ENCODE measurements around the gene MUC5AC. TPM values are rescaled to one million over a fixed set of nuclear protein-coding genes. Genes with fewer than 3 reads are reported as not detected.
A peak's percentile ranks its signal among the peaks of the same experiment; 100 is the strongest.

Gene MUC5AC
- total RNA-seq, 1 experiment from 2014 or later: under 0.01 TPM

DNA sequence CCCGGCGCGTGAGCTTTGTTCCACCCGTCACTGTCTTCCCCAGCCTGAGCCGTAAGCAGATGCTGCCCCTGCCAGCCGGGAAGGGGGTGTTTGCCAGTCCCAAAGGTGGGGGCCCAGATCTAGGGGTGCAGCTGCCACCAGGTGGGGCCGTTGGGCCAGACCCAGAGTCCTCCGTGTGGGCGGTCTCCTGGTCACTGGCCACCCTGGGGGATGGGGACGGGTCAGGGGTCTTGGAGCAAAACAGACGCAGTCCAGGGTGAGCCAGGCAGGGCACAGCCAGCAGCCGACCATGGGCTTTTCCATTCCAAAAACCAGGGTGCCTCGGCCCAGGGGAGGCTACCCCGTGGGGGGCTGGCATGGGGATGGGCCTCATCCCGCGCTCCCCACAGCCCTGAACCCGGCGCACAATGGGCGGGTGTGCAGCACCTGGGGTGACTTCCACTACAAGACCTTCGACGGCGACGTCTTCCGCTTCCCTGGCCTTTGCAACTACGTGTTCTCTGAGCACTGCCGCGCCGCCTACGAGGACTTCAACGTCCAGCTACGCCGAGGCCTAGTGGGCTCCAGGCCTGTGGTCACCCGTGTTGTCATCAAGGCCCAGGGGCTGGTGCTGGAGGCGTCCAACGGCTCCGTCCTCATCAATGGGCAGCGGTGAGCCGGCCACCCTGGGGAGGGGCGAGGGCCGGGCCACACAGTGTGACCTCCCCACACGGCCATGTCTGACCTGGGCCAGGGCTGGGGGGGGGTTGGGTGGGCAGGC lies 68.7 kb downstream of the MUC5AC start:
- ChIA-PET CTCF (interaction anchor here (0.6 to 1.8 kb wide), 13 partner anchors 9 to 289 kb away, joined by 3 to 7 read pairs (median 3); partner anchors contain the start of gene TOLLIP), POLR2A (interaction anchor here (0.6 kb wide), 1 partner anchor 1145 kb away, joined by 6 read pairs; no protein-coding TSS in a partner anchor)
- no peaks in the 10 kb centered on the region for H3K9me3 Mint-ChIP-seq
- no peaks in the 10 kb centered on the region for H3K27me3 Mint-ChIP-seq (ENCODE audit: low read depth)
- DNase-seq (ENCODE audit: low spot score): peak; percentile 47
- no peak overlapping the region for H3K27ac Mint-ChIP-seq
- no peaks in the 10 kb centered on the region for H3K36me3 Mint-ChIP-seq
- no peak for ATAC-seq
- H3K4me1 Mint-ChIP-seq: peaks cover 3% of the 10 kb centered on the region
- TF ChIP-seq, protein P1, sequence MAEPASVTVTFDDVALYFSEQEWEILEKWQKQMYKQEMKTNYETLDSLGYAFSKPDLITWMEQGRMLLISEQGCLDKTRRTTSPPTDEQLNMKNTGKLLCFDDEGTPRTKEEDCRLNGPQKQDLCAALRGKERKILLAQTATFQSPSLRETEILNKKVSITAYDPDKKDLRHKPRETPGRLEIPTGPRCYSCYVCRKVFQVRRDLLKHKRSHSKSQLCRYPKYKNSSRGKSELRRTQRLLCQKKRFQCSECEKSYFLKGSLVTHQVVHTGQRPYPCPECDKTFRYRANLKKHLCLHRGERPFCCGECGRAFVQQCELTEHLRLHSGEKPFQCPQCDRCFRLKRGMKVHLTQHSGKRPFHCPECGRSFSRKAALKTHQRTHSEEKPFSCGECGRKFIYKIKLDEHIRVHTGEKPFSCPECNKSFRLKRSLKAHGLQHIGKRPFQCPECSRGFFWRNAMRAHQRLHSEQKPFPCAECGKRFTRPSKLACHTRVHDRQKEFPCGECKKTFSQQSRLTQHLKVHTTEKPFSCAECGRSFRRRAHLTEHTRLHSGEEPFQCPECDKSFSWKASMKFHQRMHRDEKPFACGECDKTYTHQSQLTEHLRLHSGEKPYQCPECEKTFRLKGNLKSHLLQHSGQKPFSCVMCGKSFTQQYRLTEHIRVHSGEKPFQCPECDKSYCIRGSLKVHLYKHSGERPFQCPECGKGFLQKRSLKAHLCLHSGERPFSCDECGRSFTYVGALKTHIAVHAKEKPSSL (CRISPR knock-in tag; conservative IDR thresholded peaks at IDR 0.05): no peak
- TF ChIP-seq, protein P2, sequence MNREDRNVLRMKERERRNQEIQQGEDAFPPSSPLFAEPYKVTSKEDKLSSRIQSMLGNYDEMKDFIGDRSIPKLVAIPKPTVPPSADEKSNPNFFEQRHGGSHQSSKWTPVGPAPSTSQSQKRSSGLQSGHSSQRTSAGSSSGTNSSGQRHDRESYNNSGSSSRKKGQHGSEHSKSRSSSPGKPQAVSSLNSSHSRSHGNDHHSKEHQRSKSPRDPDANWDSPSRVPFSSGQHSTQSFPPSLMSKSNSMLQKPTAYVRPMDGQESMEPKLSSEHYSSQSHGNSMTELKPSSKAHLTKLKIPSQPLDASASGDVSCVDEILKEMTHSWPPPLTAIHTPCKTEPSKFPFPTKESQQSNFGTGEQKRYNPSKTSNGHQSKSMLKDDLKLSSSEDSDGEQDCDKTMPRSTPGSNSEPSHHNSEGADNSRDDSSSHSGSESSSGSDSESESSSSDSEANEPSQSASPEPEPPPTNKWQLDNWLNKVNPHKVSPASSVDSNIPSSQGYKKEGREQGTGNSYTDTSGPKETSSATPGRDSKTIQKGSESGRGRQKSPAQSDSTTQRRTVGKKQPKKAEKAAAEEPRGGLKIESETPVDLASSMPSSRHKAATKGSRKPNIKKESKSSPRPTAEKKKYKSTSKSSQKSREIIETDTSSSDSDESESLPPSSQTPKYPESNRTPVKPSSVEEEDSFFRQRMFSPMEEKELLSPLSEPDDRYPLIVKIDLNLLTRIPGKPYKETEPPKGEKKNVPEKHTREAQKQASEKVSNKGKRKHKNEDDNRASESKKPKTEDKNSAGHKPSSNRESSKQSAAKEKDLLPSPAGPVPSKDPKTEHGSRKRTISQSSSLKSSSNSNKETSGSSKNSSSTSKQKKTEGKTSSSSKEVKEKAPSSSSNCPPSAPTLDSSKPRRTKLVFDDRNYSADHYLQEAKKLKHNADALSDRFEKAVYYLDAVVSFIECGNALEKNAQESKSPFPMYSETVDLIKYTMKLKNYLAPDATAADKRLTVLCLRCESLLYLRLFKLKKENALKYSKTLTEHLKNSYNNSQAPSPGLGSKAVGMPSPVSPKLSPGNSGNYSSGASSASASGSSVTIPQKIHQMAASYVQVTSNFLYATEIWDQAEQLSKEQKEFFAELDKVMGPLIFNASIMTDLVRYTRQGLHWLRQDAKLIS (CRISPR knock-in tag; IDR thresholded peaks at IDR 0.05; ENCODE audit: borderline replicate concordance): no peak
- TF ChIP-seq, protein P3, sequence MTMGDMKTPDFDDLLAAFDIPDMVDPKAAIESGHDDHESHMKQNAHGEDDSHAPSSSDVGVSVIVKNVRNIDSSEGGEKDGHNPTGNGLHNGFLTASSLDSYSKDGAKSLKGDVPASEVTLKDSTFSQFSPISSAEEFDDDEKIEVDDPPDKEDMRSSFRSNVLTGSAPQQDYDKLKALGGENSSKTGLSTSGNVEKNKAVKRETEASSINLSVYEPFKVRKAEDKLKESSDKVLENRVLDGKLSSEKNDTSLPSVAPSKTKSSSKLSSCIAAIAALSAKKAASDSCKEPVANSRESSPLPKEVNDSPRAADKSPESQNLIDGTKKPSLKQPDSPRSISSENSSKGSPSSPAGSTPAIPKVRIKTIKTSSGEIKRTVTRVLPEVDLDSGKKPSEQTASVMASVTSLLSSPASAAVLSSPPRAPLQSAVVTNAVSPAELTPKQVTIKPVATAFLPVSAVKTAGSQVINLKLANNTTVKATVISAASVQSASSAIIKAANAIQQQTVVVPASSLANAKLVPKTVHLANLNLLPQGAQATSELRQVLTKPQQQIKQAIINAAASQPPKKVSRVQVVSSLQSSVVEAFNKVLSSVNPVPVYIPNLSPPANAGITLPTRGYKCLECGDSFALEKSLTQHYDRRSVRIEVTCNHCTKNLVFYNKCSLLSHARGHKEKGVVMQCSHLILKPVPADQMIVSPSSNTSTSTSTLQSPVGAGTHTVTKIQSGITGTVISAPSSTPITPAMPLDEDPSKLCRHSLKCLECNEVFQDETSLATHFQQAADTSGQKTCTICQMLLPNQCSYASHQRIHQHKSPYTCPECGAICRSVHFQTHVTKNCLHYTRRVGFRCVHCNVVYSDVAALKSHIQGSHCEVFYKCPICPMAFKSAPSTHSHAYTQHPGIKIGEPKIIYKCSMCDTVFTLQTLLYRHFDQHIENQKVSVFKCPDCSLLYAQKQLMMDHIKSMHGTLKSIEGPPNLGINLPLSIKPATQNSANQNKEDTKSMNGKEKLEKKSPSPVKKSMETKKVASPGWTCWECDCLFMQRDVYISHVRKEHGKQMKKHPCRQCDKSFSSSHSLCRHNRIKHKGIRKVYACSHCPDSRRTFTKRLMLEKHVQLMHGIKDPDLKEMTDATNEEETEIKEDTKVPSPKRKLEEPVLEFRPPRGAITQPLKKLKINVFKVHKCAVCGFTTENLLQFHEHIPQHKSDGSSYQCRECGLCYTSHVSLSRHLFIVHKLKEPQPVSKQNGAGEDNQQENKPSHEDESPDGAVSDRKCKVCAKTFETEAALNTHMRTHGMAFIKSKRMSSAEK (CRISPR knock-in tag; IDR thresholded peaks at IDR 0.05; ENCODE audit: borderline replicate concordance): no peak
- TF ChIP-seq NR1H2 (CRISPR knock-in tag; IDR thresholded peaks at IDR 0.05) (no peak), FOXP1 (CRISPR knock-in tag; IDR thresholded peaks at IDR 0.05; ENCODE audit: borderline replicate concordance) (no peak)
- TF ChIP-seq, protein P4, sequence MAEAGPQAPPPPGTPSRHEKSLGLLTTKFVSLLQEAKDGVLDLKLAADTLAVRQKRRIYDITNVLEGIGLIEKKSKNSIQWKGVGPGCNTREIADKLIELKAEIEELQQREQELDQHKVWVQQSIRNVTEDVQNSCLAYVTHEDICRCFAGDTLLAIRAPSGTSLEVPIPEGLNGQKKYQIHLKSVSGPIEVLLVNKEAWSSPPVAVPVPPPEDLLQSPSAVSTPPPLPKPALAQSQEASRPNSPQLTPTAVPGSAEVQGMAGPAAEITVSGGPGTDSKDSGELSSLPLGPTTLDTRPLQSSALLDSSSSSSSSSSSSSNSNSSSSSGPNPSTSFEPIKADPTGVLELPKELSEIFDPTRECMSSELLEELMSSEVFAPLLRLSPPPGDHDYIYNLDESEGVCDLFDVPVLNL (CRISPR knock-in tag; IDR thresholded peaks at IDR 0.05; ENCODE audit: borderline replicate concordance, low read depth): no peak
- TF ChIP-seq, protein P5, sequence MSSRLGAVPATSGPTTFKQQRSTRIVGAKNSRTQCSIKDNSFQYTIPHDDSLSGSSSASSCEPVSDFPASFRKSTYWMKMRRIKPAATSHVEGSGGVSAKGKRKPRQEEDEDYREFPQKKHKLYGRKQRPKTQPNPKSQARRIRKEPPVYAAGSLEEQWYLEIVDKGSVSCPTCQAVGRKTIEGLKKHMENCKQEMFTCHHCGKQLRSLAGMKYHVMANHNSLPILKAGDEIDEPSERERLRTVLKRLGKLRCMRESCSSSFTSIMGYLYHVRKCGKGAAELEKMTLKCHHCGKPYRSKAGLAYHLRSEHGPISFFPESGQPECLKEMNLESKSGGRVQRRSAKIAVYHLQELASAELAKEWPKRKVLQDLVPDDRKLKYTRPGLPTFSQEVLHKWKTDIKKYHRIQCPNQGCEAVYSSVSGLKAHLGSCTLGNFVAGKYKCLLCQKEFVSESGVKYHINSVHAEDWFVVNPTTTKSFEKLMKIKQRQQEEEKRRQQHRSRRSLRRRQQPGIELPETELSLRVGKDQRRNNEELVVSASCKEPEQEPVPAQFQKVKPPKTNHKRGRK (CRISPR knock-in tag; IDR thresholded peaks at IDR 0.05; ENCODE audit: borderline replicate concordance): no peak
- no peak overlapping the region for H3K4me3 Mint-ChIP-seq

DNA sequence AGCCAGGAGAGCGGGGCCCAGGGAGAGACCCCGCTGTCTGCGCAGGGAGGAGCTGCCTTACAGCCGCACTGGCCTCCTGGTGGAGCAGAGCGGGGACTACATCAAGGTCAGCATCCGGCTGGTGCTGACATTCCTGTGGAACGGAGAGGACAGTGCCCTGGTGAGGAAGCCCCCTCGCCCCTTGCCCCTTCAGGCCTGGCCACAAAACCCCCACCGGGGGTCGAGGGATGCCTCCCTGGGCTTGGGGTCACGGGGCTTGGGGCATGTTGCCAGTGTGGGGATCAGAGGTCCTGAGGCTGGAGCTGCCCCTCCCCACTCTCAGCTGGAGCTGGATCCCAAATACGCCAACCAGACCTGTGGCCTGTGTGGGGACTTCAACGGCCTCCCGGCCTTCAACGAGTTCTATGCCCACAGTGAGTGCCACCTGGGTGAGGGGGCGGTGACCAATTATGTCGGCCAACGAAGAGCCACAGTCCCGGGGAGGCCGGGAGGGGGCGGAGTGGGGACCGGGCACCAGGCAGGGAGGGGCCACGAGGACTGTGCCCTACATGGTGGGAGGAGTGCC lies 69.3 kb downstream of the MUC5AC start:
- no peak overlapping the region for H3K4me3 Mint-ChIP-seq
- peaks cover 3% of the 10 kb centered on the region for H3K4me1 Mint-ChIP-seq
- no peaks in the 10 kb centered on the region for H3K9me3 Mint-ChIP-seq
- ATAC-seq (peak; percentile 56), DNase-seq (ENCODE audit: low spot score) (peak; percentile 49)
- H3K27ac Mint-ChIP-seq: no peak overlapping the region
- ChIA-PET CTCF (interaction anchor here (0.6 to 1.6 kb wide), 12 partner anchors 8 to 287 kb away, joined by 3 to 4 read pairs (median 3); partner anchors contain the start of gene TOLLIP), POLR2A (interaction anchor here (0.6 kb wide), 1 partner anchor 1145 kb away, joined by 6 read pairs; no protein-coding TSS in a partner anchor)
- no peaks in the 10 kb centered on the region for H3K27me3 Mint-ChIP-seq (ENCODE audit: low read depth)
- H3K36me3 Mint-ChIP-seq: no peaks in the 10 kb centered on the region
- TF ChIP-seq CREB1 (CRISPR knock-in tag; IDR thresholded peaks at IDR 0.05) (no peak), CBFB (CRISPR knock-in tag; IDR thresholded peaks at IDR 0.05; ENCODE audit: low read depth) (no peak), ZNF396 (CRISPR knock-in tag; IDR thresholded peaks at IDR 0.05; ENCODE audit: borderline replicate concordance) (no peak), SMAD4 (CRISPR knock-in tag; IDR thresholded peaks at IDR 0.05) (no peak), NR2C2 (CRISPR knock-in tag; IDR thresholded peaks at IDR 0.05) (no peak), ZNF671 (CRISPR knock-in tag; IDR thresholded peaks at IDR 0.05) (no peak)
- TF ChIP-seq, protein P6, sequence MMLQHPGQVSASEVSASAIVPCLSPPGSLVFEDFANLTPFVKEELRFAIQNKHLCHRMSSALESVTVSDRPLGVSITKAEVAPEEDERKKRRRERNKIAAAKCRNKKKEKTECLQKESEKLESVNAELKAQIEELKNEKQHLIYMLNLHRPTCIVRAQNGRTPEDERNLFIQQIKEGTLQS (CRISPR knock-in tag; conservative IDR thresholded peaks at IDR 0.05): no peak
- TF ChIP-seq, protein P7, sequence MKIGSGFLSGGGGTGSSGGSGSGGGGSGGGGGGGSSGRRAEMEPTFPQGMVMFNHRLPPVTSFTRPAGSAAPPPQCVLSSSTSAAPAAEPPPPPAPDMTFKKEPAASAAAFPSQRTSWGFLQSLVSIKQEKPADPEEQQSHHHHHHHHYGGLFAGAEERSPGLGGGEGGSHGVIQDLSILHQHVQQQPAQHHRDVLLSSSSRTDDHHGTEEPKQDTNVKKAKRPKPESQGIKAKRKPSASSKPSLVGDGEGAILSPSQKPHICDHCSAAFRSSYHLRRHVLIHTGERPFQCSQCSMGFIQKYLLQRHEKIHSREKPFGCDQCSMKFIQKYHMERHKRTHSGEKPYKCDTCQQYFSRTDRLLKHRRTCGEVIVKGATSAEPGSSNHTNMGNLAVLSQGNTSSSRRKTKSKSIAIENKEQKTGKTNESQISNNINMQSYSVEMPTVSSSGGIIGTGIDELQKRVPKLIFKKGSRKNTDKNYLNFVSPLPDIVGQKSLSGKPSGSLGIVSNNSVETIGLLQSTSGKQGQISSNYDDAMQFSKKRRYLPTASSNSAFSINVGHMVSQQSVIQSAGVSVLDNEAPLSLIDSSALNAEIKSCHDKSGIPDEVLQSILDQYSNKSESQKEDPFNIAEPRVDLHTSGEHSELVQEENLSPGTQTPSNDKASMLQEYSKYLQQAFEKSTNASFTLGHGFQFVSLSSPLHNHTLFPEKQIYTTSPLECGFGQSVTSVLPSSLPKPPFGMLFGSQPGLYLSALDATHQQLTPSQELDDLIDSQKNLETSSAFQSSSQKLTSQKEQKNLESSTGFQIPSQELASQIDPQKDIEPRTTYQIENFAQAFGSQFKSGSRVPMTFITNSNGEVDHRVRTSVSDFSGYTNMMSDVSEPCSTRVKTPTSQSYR (CRISPR knock-in tag; IDR thresholded peaks at IDR 0.05): no peak
